22Rv1 (cell line): Measurements from ENCODE around the gene LRIG1.

Source experiments
- H3K27ac ChIP-seq: fragments of 450-650 bp; 2 replicates; pipeline ENCODE4 v1.5.1; 2017
- ZFX ChIP-seq: fragments of 450-650 bp; IDR thresholded peaks from 2 replicates; pipeline ENCODE4 v1.6.1; 2017; ENCODE audit warnings: antibody characterized with exemption, borderline replicate concordance
- TF ChIP-seq, protein P1 (sequence below): fragments of 450-650 bp; IDR thresholded peaks from 2 replicates; pipeline ENCODE4 v1.5.1; 2017; ENCODE audit warnings: mild to moderate bottlenecking

Gene LRIG1

DNA sequence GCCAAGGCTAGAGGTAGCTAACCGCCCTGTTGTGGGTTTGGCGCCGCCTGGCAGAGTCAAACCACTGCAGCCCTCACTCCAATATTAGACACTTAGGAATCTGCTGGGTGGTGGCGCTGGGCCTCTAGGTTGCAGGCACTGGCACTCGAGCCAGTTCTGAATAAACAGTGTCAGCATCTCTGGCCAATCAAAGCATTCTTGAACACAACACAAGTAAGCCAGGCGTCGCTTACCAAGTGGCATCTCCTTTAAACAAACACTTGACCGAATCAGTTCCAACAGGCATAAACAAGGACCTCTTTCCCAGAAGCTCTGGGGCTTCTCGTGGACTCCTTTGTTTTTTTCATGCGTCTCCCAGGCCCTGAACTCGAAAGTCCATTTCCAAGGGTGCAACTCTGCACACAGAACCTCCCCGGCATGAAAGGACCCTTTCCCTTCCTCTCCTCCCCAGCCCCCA, 82.3 kb downstream of the LRIG1 start:
- TF ChIP-seq ZFX = no peak
- TF ChIP-seq, protein P1, sequence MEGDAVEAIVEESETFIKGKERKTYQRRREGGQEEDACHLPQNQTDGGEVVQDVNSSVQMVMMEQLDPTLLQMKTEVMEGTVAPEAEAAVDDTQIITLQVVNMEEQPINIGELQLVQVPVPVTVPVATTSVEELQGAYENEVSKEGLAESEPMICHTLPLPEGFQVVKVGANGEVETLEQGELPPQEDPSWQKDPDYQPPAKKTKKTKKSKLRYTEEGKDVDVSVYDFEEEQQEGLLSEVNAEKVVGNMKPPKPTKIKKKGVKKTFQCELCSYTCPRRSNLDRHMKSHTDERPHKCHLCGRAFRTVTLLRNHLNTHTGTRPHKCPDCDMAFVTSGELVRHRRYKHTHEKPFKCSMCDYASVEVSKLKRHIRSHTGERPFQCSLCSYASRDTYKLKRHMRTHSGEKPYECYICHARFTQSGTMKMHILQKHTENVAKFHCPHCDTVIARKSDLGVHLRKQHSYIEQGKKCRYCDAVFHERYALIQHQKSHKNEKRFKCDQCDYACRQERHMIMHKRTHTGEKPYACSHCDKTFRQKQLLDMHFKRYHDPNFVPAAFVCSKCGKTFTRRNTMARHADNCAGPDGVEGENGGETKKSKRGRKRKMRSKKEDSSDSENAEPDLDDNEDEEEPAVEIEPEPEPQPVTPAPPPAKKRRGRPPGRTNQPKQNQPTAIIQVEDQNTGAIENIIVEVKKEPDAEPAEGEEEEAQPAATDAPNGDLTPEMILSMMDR = peak; percentile 51
- no peak overlapping the region for H3K27ac ChIP-seq

DNA sequence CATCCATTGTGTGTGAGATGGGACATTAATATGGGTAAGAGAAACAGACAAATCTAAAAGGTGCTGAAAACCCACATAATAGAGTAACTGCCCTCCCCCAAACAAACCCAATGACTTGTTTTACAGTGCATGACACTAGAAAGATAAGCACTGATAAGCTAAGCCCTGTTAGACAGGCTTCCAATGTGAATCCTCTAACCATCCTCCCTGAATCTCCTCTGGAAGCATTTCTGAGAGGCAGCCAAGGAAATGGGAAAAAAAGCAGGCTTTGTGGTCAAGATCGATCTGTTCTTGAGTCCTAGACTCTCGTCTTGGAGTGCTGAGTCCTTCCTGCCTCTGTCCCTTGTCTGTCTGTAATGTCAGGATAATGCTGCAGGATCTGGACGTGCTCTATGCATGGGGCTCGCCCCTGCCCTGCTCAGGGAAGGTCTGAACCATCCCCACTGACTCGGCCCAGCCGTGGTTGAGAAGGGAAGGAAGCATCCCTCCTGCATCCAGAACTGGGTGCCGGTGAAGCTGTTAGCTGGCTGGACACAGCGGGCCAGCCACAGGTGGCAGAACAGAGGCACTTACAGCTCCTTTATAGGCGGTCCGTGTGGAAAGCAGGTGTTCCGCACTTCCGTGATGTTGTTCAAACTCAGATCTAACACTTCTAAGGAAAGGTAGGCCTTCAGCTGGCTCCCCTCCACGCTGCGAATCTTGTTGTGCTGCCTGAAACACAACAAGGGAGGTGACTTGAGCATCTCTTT, 84.1 kb downstream of the LRIG1 start:
- TF ChIP-seq, protein P1 = no peak
- no peak for TF ChIP-seq ZFX
- H3K27ac ChIP-seq = no peak overlapping the region

DNA sequence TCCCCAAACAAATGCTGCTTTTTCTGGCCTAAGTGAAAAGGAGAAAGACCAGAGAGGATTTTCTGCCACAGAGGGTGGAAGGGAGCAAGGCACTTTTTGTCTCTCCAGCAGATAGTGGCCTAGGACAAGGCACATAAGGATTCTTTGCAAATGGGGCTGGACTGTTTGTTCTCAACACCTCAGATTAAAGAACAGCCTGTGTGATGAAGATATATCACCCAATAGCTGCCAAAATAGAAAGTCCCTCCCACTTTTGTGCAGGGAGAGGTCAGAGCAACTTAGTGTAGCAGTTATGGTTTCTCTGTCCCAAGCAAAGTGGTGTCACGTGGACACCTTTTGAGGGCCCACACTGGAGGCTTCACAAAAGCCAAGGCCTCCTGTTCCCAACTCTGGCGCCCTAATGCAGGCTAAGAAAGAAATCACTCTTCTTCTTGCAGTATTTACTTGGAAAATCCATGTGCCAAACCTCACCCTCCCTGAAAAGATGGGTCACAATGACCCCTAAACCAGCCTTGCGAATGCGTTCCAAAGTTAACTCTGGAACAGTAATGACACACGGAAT, 84.9 kb downstream of the LRIG1 start:
- TF ChIP-seq ZFX = no peak
- TF ChIP-seq, protein P1 = no peak
- H3K27ac ChIP-seq = no peak overlapping the region

- H3K27ac ChIP-seq = no peak overlapping the region
- no peak for TF ChIP-seq ZFX
- TF ChIP-seq, protein P1 = no peak
These were observed 86.0 kb downstream of the LRIG1 start for GRCh38 chr3:66414846-66415245.

DNA sequence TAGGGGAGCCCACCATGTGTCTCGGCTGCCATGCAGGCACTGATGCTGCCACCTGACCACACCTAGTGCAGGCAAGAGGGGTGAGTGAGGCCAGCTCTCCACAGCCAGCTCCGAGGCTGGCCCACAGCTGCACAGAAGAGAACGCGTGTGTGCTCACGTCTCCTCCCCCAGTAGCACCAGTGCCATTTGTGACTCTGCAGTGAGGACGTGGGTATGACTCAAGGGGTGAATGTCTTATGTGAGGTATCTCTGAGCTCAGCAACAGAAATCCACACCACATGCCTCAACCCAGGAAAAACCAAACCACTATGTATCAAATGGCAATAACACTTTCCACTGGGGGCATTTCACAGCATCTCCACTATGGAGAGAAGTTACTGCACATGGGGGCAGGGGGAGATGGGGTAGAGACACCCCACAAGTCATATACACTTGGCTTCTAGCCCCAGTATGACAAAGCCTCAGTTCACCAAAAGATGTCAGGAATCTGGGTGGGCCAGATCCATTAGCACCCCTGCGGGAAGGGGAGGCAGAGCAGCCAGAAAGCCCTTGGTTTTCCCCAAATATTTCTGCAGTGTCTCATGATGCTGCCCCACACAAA, 87.6 kb downstream of the LRIG1 start:
- no peak for TF ChIP-seq ZFX
- TF ChIP-seq, protein P1 = no peak
- no peak overlapping the region for H3K27ac ChIP-seq

- no peak overlapping the region for H3K27ac ChIP-seq
- TF ChIP-seq, protein P1 = no peak
- no peak for TF ChIP-seq ZFX
These were observed 88.6 kb downstream of the LRIG1 start for GRCh38 chr3:66411961-66412887.
